ENCODE results near the gene INIP. TPM values are rescaled to one million over a fixed set of nuclear protein-coding genes. Genes with fewer than 3 reads are reported as not detected.

Gene INIP
- total RNA-seq, 1 donor from 2014 or later, result 15.1 TPM

DNA sequence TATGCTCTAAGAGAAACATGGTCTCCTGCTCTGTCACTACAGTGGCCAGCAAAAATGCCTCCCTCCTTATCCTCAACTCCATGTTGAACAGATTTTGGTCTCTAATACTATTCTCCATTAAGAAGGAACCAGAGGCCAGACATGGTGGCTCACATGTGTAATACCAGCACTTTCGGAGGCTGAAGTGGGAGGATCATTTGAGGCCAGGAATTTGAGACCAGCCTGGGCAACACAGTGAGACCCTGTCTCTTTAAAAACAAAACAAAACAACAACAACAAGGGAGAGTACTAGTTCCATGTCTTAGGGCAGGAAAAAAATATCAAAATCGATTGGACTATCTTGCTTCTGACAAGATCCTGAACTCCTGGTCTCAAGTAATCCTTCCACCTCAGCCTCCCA lies 14.6 kb downstream of the INIP start:
- H3K4me3 ChIP-seq (ENCODE audit: low read depth, low read length), result no peak overlapping the region
- DNase-seq (ENCODE audit: low read depth), result no peak
- TF ChIP-seq CTCF (conservative IDR thresholded peaks at IDR 0.05; ENCODE audit: low read depth, low read length), result no peak

DNA sequence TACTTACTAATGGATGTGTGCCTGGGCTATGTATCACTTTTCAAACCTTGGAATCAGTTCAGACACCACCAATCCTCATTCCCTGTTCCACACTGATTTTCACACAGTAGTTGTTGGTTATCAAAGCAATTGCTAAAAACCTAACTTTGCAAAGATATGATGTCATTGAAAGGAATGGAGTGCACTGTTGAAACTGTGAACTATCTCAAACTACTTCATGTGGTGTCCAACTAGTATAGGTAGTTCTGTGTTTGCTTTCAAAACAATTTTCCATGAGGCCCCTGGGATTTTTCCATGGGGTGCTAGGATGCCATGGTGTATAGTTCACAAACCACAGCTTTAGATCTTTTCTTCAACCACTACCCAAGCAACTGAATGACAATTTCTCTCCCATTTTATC lies 17.8 kb downstream of the INIP start:
- no peak for TF ChIP-seq CTCF (conservative IDR thresholded peaks at IDR 0.05; ENCODE audit: low read depth, low read length)
- DNase-seq (ENCODE audit: low read depth), result no peak
- no peak overlapping the region for H3K4me3 ChIP-seq (ENCODE audit: low read depth, low read length)

- TF ChIP-seq CTCF (conservative IDR thresholded peaks at IDR 0.05; ENCODE audit: low read depth, low read length), result no peak
- no peak overlapping the region for H3K4me3 ChIP-seq (ENCODE audit: low read depth, low read length)
- DNase-seq (ENCODE audit: low read depth), result no peak
Observed at GRCh38 chr9:112699230-112699629, 18.7 kb downstream of the INIP start.

DNA sequence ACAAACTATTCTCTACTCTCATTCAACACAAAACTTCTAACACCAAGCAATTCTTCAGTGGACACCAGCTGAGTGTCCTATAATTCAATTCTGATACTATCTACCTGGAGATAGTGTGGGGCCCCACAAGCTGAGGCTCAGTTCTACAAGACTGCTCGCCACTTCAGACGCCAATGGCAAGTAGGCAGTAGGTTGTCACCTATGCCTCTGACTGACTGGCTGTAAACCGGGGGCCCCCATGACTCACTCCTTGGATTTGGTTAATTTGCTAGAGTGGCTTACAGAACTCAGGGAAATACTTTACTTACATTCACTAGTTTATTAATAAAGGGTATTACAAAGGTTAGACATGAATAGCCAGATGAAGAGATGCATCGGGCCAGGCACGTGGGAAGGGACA lies 21.5 kb downstream of the INIP start:
- H3K4me3 ChIP-seq (ENCODE audit: low read depth, low read length), result no peak overlapping the region
- DNase-seq (ENCODE audit: low read depth), result no peak

DNA sequence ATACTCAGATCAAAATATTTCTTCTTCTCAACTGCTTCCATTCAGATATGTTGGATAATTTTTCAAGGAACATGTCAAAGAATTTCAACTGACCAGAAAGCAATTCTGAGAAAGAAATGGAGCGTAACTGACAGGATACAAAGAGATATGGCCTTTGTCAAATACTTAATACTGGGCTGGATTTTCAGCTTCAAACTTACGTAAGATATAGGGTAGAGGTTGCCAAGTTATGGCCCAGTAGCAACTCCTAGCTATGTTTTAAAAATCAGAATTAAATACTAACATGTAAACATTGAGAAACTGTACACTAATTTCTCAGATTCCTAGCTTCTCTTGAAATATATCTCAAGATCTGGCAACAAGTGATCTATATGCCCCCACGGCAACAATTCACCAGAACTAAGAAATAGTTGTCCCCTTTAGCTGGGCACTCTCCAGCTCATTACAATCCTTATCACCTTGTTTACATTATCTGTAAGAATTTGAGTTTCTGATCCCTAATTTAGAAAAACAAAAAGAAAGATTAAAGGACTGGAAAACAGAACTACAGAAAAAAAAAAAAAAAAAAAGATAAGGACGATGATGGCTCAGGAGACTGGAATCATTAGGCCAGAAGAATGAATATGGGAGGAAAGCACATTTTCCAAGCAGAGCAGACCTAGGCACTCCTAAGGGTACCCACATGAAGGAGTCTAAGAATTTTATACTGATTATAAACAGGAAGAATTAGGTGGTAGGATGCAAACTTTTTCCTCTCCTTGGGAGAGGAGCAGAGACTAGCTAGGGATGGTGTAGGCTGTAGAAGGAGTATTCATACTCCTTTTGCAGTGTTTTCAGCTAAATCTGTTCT lies 23.0 kb downstream of the INIP start:
- H3K4me3 ChIP-seq (ENCODE audit: low read depth, low read length), result no peak overlapping the region

More for the DNA sequence above, 21.5 kb downstream of the INIP start:
- no peak for TF ChIP-seq CTCF (conservative IDR thresholded peaks at IDR 0.05; ENCODE audit: low read depth, low read length)

GRCh38 chr9:112689161-112689740 lies 28.7 kb downstream of the INIP start:
- no peak for DNase-seq (ENCODE audit: low read depth)
- no peak for TF ChIP-seq CTCF (conservative IDR thresholded peaks at IDR 0.05; ENCODE audit: low read depth, low read length)
- H3K4me3 ChIP-seq (ENCODE audit: low read depth, low read length), result no peak overlapping the region

More for the DNA sequence above, 23.0 kb downstream of the INIP start:
- no peak for TF ChIP-seq CTCF (conservative IDR thresholded peaks at IDR 0.05; ENCODE audit: low read depth, low read length)
- DNase-seq (ENCODE audit: low read depth), result no peak
